DMS114 treated with DMSO at 0.1 percent for 48 hours (cell line): ENCODE measurements around the gene GRIK4.
"Not testable (repeated sequence)": the region's sequence is repeated elsewhere in the genome, so short reads cannot be mapped to it uniquely, and the experiment has no call there.

Experiments
- DNase-seq: peaks from one replicate; lab custom pipeline; 2025; ENCODE audit not compliant: unreplicated experiment; lab: John Stamatoyannopoulos, UW

The GRIK4 gene

DNA sequence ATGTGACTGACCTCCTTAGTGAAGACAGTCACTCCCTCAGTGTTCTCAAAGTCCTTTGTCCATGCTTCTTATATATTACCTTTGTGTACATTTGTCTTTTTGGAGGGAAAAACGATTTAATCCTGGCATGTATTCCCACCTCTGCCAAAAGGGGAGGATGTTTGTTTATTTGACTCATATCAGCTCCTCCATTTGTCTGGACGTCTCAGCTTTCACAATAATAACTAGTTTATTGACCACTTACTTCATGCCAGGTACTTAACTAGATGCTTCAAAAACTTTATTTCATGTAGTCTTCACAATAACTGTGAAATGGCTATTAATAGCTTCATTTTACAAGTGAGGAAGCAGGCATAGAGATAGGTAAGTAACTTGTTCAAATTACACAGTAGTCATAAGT, 517.6 kb downstream of the GRIK4 start:
- no peak for DNase-seq

DNA sequence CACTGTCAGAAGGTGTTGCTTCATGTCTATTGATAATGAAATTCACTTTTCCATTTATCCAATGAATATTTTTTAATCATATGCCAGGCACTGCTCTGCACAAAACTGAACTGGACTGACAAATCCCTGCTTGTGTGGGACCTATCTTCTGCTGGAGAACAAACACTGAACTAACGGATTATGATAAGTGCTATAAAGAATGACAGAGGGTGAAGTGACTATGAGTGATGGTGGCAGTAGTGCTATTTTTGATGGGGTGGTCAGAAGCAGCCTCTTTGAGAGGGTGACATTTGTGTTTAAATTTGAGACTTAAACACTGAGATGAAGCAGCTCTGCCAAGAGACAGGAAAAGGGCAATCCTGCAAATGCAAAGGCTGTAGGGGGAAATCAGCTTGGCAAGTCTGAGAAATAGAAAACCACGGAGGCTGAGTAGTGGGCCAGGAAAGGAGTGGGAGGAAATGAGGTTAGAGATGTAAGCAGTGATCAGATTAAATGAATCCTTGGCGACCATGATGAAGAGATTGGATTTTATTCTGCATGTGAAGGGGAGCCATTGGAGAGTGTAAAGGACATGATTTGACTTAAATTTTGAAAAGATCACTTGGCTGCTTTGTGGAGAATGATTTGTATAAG, 518.4 kb downstream of the GRIK4 start:
- DNase-seq: no peak

DNA sequence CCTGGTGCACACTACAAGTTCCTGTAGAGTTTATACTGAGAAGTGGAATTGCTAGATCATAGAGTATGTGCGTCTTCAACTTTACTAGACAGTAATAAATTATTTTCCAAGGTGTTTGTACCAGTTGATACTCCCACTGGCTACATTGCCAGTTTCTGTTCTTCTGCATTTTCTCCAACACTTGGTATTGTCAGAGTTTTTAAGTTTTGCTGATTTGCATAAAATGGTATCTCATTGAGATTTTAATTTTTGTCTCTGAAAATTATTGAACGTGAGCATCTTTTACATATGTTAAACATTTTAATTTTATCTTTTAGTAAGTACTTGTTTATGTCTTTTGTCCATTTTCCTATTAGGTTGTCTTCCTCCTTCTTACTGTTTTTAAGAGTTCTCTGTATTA, 519.6 kb downstream of the GRIK4 start:
- DNase-seq: no peak

DNA sequence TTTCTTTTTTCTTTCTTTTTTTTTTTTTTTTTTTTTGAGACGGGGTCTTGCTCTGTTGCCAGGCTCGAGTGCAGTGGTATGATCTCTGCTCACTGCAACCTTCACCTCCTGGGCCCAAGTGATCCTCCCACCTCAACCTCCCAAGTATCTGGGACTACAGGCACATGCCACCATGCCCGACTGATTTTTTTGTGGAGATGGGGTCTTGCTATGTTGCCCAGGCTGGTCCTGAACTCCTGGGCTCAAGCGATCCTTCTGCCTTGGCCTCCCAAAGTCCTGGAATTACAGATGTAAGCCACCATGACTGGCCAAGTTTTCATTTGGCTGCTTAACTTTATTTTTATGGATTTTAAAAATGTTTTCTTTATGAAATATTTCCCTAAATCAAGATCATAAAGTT, 520.1 kb downstream of the GRIK4 start:
- DNase-seq: not testable (repeated sequence)

DNA sequence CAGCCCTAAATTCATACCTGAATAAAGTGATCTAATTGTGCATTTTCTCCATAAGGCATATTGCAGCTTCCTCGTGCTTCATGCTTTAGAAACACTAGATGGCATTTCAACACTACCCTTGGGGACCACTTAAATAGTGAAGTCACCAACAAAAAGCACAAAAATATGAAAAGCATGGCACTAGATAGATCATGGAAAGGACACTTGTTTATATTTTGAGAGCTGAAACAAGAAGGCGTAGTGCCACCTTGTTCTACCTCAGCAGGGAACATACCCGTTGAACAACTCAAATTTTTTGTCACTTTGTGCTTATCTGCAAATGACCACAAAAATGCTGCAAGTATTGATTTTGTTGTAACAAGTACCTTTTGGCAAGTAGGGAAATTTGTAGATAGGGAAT, 521.0 kb downstream of the GRIK4 start:
- no peak for DNase-seq

DNA sequence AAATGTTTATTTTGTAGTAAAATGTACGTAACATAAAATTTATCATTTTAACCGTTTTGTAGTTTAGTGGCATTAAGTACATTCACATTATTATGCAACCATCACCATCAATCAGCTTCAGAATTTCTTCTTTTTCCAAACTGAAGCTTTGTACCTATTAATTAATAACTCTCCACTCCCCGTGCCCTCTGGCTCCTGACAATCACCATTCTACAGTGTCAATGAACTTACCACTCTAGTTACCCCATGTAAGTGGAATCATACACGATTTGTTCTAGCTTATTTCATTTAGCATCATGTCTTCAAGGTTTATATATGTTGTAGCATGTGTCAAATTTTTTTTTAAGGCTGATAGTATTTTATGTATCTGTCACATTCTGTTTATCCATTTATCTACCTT, 522.1 kb downstream of the GRIK4 start:
- DNase-seq: no peak

DNA sequence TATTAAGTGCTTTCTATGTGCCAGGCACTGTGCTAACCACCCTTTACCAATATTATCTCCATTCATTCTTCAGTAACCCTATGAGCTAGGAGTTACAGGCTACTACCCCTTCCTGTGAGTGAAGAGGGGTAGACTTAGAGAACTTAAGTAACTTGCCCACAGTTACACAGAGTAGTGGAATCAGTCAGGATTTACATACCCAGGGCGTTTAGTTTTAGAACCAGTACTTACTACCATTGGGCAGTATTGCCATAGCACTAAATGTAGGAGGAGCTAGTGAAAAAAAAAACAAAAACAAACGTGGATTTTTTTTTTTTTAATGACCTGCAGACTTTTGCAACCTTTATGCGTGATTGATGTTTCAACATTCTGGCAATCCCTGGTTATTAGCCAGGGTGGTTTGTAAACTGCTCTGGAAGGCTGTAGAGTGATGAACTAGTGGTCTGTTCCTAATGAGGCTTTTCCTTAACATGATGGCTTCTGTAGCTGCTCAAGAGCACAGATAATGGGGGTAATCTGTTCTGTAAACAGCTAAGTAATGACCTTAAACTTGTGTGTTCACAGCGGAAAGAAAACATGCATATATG, 523.7 kb downstream of the GRIK4 start:
- no peak for DNase-seq

DNA sequence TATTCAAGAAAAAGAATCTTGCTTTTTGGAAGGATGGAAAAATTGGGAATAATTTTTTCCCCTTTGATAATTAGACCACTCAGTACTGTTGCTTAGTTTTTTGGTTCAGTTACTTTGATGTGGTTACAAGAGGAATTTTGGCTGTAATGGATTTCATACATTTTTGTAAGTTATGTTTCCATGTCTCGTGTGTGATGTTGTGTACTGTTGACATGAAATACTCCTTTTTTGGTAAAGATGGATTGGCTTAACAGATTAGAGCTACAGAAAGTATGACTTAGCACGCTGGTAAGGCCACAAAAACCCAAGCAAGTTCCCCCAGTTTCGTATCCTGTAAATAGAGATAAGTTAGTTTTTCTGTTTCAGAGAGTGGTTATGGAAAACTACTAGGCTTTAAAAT, 524.2 kb downstream of the GRIK4 start:
- DNase-seq: no peak

DNA sequence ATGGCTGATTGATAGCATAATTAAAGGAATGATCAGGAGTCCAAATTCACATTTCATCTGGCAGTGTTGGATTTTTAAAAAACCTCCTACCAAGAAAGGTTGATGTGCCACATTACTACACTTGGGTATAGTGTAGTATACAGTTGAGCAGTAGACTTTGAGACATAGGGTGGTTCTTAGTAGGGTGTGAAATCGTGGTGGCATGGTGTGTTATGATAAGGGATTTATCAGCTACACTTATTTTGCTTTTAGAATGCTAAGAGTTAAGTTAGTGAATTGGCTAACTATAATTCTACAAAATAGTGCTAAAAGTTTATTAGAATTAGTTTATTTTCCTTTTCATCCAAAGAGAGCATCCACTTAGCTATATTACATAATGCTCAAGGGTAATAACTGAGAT, 525.5 kb downstream of the GRIK4 start:
- no peak for DNase-seq
